ENCODE results near the gene HDAC2.
"Not testable (repeated sequence)": the region's sequence is repeated elsewhere in the genome, so short reads cannot be mapped to it uniquely, and the experiment has no call there.

The HDAC2 gene

DNA sequence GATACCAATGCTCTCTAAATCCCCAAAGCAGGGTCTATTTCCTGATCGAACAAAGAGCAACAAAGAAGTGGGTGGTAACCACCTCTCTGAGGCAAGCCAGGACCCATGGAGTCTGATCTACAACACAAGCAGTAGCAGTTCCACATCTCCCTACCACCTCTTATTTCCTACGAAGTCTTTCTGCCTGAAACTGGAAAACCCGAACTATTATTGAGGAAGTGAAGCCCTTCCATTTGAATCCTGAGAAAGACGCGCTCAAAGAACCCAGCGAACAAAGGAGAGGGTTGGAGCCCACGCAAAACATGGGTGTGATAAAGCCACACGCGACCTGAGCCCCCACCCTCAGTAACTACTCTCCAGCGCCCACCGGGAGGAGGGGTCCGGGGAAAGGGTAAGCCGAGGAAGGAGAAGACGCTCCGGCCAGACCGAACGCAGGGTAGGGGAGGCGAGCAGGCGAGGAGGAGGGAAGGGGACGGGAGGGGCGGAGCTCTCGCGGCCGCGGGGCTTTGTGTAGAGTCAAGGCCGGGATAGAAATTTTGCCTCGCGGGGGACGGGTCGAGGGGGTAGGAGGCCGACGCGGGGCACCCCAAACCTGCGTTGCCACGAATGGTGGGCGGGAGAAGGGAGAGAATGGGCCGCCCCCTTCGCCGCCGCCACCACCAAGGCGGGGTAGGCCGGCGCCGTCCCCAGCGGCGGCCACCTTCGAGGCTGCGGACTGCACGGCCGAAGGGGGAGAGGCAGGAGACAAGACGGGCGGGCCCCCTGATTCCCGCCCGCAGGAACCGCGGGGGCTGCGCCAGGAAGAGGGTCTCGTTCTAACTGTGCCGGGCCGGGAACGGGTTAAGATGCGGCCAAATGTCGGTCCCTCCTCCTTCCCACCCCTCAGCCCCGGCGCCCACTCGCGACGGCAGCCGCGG, 802 bp downstream of the HDAC2 start:
- DNase-seq = peak; percentile 18

DNA sequence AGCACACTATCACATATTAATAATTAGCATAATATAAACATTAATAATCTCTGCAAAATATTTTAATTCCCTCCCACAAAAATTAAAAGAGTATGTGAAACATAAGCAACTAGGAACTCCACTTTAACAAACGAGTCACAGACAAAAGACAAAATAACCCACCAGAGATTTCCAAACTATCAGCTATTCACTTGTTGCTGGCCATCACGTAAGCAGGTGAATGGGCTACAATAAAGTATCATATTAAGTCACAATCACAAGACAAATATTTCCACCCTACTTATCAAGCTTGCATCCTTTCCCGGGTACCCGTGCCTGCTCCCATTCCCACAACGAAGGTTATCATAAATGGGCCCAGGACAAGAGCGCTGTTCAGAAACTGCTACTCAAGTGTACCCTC, 2.5 kb downstream of the HDAC2 start:
- no peak for DNase-seq

DNA sequence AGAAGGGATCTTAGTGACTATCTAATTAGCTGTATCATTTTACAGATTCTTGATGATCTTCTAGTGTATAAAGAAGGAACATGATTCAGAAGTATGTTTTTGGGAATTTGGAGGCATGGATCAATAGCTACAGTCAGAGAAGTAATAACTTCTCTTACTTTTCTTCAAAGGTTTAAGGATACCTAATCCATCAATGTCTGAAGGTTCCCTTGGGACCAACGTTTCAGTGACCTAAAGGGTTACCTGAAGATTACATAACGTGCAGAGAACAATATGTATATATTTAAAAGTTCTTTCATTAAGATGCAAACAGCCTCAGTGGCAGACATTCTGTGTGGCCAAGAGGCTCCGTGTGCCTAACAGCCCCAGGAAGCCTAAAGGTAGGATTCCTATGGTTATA, 3.2 kb downstream of the HDAC2 start:
- DNase-seq = no peak

DNA sequence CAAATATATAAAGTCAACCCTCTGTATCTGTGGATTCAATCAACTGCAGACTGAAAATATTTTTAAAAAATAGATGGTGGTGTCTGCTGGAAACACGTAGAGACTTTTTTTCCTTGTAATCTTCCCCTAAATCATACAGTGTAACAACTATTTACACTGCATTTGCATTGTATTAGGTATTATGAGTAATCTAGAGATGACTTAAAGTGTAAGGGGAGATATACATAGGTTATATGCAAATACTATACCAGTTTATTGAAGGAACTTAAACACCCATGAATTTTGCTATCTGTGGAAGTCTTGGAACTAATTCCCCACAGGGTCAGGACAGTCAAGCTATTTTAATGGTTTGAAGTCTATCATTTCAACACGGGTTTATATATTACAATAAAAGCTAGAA, 10.2 kb downstream of the HDAC2 start:
- DNase-seq = no peak

DNA sequence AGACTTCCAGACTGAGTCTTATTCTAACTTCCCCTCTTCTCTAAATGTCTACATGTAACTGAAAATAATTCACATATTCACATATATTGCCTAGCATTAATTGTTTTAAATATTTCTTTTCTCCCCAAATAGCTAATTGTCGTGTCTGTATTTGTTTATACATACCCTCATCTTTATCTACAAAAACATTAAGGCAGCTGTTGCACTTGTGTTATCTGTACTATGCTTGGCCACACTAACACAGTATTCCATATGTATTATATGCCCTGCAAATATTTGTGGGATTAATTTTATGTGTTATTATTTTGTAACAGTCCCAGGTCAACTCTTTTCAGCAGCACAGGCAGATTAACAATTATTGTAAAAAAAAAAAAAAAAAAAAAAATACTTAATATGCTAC, 11.7 kb downstream of the HDAC2 start:
- DNase-seq = no peak

DNA sequence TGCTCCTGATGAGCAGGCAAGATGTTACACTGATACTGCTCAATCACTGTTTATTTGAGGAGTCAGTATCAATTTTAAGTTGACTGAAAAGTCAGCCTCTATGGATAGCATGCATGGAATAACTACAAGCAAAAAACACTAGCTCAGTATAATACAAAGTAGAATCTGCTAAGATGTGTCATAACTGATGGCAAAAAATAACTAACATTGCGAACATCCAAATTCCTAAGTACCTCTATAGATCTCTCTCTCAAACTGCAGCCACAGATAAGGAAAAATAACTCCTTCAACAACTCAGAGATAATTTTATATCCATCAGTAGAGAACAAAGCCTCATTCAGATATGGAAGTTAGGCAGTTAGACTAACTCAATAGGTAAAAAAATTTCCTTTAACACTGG, 16.3 kb downstream of the HDAC2 start:
- no peak for DNase-seq

DNA sequence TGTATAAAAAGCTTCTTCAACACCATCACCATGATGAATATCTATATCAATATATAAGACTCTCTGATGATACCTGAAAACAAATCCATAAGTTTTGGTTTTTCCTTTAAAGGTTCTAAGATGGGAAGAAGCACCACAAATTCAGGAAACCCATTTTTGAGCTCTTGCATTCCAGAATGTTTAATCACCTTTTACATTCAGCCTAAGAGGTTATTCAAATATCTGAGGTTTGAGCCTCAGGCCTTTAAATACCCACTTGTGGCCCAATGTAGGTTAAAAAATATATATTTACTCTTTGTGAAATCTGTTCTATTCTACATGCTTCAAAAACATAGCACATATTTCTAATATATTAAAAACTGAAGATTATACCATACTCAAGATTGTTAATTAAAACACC, 17.6 kb downstream of the HDAC2 start:
- DNase-seq = peak; percentile 54

DNA sequence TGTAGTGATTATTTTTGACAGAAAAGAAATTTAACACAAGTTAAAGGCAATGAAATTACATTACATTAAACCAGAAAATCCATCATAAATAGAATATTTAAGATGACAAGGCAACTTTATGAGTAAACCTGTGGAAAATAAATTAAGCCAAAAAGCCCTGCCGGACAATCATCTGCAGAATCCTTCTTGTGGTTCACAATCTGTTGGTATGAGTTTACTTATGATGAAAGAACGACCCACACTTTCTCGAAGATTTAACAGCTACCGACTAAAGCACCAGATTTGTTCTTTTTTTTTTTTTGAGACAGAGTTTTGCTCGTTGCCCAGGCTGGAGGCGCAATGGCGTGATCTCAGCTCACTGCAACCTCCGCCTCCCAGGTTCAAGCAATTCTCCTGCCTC, 21.4 kb downstream of the HDAC2 start:
- DNase-seq = no peak

DNA sequence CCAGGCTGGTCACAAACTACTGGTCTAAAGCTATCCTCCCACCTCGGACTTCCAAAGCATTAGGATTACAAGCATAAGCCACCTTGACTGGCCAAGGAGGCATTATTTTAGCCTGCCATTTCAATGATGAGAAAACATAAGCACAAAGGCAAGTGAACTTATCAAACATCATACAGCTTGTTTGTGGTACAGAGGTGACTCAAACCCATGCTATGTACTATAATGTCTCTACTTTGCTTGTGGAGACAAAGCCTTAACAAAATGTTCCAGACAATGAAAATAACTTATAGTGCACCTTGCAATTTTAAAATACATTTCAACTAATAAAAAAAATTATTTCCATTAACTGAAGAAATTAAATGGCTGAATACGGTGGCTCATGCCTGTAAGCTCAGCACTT, 26.2 kb downstream of the HDAC2 start:
- DNase-seq = peak; percentile 25

DNA sequence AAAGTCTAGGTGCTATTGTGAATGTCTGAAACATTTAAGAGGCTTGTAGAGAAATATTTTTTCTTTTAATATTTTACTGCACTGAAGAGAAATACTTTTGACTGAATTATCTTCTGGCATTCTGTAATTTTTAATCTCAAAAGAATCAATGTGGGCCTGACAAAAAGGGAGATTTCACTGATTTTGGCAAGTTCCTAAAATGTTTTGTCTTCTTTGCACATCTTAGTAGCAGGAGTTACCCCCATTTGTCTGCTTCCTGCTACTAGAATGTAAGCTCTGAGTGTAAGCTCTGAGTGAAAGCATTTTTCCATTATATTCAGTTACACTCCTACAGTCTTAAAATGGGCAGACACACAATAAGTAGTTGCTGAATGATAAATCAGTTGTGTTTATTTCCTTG, 31.1 kb downstream of the HDAC2 start:
- no peak for DNase-seq

DNA sequence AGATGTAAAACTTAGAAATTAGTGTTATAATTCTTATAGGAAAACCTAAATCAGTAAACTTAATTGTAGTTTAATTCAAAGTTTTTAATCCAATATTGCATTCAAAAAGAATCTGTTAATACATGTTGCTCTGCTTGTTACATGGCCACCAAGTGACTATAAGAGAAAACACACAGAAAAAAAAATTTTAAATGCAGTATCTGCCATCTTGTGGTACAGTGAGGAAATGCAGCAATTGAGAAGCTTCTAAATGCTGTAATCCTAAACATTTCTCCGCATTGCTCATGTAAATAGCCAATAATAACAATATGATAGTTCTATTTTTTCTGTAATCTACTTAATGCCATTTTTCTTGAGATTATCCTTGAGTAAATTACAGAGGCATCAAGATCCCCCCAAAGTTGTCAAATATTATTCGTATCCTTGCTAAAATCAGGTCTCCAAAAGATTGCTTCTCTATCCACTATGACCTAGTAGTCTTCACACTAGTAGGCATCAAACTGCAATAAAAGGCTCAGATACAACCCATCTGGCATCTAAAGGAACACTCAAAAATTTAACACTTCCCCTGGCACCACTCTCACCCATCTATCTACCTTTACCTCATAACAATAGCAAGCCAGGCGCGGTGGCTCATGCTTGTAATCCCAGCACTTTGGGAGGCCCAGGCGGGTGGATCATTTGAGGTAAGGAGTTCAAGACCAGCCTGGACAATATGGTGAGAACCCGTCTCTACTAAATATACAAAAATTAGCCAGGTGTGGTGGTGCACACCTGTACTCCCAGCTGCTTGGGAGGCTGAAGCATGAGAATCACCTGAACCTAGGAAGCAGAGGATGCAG, 34.6 kb downstream of the HDAC2 start:
- peak; percentile 58 for DNase-seq

DNA sequence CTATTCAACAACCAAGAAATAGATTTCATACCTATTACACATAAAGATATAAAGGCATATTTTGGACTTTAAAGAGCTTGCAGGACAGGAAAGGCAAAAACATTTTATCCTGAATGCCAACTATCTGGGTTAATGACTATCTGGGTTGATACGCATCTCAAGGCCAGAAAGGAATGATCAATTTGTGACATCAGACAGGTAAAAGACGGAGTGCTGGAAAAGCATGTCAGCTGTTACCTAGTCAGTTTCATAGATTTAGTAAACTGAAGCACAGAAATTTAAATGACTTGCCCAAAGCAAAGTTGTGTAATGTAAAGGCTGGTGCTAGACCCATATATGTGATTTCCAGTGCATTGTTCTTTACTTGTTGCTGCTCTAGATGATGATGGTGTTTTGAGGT, 36.8 kb downstream of the HDAC2 start:
- no peak for DNase-seq

DNA sequence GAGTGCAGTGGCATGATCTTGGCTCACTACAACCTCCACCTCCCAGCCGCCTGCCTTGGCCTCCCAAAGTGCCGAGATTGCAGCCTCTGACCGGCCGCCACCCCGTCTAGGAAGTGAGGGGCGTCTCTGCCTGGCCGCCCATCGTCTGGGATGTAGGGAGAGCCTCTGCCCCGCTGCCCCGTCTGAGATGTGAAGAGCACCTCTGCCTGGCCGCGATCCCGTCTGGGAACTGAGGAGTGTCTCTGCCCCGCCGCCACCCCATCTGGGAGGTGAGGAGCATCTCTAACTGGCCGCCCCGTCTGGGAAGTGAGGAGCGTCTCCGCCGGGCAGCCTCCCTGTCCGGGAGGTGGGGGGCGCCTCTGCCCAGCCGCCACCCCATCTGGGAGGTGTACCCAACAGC, 39.0 kb downstream of the HDAC2 start:
- not testable (repeated sequence) for DNase-seq

DNA sequence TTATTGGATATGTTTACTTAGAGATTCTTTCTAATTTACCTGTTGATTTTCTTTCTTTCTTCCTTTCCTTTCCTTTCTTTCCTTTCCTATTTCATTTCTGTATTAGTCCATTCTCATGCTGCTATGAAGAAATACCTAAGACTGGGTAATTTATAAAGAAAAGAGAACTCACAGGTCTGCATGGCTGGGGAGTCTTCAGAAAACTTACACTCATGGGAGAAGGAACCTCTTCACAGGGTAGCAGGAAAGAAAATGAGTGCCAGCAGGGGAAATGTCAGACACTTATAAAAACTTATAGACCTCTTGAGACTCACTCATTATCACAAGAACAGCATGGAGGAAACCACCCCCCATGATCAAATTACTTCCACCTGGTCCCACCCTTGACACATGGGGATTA, 40.8 kb downstream of the HDAC2 start:
- no peak for DNase-seq

DNA sequence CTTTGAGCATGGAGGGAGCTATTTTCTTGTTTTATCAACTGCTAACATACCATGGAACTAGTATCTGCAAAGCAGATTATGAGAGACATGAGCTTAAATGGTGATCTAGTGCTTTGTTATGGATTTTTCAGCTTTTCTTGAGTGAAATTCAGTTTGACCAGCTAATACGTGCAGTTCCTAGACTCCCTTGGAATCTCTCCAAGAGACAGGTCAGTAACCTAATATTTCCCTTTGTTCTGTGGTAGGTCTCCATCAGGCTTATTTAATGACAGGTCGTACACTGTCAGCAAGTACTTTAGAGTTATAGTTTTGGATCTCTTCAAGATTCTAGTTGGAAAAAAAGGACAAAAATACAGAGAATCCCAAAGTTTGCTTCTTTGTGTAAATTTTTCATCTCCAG, 43.9 kb downstream of the HDAC2 start:
- DNase-seq = no peak

DNA sequence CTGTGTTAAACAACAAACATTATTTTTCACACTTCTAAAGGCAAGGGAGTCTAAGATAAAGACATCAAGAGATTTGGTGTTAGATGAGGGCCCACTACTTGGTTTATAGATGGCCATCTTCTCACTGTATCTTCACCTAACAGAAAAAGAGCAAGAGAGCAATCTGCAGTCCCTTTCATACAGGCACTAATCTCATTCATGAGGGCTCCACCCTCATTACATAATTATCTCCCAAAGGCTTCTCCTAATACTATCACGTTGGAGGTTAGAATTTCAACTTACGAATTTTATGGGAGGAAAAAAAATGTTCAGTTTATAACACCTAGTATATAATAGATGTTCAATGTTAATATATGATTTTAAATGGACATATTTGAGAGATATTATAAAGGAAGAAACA, 45.6 kb downstream of the HDAC2 start:
- no peak for DNase-seq

DNA sequence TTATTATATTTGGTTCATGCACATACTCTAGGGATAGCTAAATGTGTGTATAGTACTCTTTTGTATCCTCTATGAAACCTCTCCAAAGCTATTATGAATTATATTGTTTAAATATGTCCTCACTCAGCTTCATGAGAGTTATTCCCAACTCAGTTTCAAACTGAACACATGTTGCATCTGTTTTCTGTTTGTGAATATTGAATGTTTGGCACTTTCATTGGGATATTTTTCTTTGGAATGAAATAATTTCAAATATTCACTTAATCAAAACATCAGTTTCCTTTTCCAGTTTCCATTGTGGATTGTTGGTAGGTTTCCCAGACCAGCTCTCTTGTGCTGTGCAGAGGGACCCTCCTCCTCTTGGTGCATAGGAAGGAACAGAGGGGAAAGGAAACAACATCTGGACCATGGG, 46.6 kb downstream of the HDAC2 start:
- DNase-seq = no peak

DNA sequence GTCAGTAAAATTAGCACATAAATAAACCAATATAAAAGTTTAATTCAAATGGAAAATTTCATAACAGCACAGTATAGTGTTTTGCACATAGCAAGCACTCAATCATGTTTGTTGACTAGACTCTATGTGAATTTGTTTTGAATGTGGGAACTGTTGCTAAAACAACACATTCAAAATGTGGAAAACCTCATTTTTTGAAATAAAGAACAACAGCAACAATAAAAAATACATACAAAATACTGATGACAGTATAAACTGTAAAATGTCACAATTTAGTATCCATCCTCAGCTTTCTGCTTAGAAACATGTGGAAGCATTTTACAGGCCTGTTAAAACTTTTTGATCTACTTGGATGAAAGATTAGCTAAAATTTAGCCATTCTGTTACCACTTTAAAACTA, 47.4 kb downstream of the HDAC2 start:
- no peak for DNase-seq

DNA sequence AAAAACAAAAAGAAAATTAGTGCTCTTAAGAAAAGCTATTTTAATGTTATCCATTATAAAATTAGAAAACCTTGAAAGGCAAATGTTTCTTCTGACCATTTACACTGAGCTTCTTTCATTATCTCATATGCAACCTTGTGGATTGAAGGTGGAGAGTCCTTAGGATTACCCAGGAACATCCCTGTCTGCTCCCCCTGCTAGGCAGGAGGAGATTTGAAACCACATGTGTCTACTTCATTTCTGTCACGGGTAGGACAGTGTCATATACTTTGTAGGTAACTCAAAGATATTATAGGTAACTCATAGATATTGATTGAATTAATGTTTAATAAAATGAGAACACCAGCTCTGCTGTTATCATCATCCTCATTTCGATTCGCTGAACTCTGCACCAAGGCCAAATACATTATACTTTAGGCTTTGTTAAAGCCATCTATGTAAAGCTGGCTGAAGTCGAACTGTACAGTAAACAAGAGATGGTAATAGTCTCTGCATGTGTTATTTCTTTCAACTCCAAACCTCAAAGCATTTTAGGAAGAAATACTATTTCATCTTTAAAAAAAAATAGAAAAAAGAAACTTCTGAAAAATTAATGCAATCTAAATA, 49.5 kb downstream of the HDAC2 start:
- DNase-seq = no peak

DNA sequence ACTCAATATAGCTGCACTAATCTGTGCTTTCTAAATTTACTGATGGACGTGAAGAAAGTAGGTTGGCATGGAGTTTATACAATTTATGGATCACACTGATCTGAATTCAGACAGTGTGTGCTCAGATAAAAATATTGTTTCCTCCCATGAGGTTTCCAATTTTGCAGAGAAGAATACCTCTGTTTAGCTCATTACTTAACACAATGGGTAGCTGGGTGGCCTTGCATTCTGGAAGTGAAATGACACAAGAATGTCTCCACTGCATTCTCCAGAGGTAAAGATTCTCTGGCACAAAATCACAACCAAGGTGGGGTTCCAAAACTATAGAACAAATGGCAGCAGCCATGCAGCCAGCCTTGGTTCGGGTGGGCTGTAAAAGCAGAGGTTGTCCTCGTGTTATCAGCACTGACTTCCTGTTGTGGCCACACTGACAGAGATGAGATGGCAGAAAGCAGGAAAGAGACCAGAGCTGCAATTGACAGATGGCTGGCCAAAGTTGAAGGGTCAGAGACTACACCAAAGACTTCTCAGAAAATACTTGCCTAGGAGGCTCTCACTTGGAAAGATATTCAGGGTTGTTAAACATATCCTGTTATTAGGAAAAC, 50.2 kb downstream of the HDAC2 start:
- DNase-seq = no peak

DNA sequence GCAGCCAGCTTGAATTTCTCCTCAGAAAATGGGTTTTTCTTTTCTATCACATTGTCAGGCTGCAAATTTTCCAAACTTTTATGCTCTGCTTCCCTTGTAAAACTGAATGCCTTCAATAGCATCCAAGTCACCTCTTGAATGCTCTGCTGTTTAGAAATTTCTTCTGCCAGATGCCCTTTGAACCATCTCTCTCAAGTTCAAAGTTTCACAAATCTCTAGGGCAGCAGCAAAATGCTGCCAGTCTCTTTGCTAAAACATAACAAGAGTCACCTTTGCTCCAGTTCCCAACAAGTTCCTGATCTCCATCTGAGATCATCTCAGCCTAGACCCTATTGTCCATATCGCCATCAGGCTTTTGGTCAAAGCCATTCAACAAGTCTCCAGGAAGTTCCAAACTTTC, 60.7 kb downstream of the HDAC2 start:
- not testable (repeated sequence) for DNase-seq

DNA sequence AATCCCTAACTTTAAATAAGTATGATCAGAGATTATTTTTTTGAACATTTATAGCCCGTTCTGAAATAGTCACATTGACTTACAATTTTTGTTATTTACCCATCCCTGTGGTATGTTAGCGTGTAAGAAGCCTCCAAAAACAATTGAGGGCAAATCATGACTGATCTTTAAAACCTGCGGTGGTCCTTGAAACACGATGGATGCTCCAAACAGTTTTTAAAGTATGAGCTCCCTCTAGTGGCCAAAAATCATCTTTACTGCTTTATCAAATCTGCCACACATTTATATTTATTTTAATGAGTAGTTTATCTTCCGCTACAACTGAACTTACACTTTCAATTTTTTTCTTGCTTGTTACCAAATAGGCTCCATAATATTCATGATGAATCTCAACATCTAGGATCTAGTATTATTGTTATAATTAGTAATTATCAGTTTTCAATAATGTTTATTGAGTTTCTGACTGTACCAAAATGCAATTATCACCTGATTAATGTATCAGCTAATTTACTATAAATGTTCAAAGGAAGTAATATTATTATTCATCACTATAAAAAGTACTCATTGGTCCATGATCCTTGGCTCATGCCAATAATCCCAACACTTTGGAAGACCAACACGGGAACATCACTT, 61.6 kb downstream of the HDAC2 start:
- DNase-seq = peak; percentile 57

DNA sequence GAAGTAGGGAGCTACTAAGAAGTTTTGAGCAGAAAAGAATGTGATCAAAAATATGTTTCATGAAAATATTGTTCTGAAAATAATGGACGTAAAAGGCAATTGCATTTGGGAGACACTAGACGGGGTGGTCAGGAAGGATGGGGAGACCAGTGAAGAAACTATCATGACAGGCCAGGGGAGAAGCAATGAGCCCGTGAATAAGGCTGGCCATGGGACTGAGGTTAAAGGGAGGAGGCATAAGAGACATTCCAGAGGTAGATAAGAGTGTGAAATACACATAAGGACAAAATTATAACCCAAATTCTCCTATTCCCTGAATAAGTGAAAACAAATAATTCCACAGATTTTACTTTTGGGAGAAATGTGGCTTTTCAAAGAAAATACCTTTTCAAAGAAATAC, 62.1 kb downstream of the HDAC2 start:
- DNase-seq = no peak

Data from HCEC 1CT (cell line).